Mesenchymal stem cell (in vitro differentiated cells and primary cell): Measurements from ENCODE around the gene ANKRD16.

Source experiments
- DNase-seq: peaks from one replicate; pipeline ENCODE4 v3.0.0-alpha.2; 2013
- H2AFZ ChIP-seq: one replicate; pipeline ENCODE4 v1.6.1; 2013; ENCODE audit warnings: low read depth, mild to moderate bottlenecking, control low read depth, inconsistent platforms, low read length, moderate library complexity
- H2AK5ac ChIP-seq: 2 replicates; pipeline ENCODE4 v1.6.1; 2013; ENCODE audit warnings: low read length, moderate library complexity, mild to moderate bottlenecking, inconsistent platforms; ENCODE audit not compliant: severe bottlenecking
- H2BK120ac ChIP-seq: one replicate; pipeline ENCODE4 v1.6.1; 2013; ENCODE audit warnings: low read depth, mild to moderate bottlenecking, inconsistent platforms, low read length, moderate library complexity
- H2BK12ac ChIP-seq, 2 experiments: one replicate each; pipeline ENCODE4 v1.6.1; 2013; ENCODE audit warnings: inconsistent platforms in 2 of 2, low read length in 2 of 2, mild to moderate bottlenecking in 2 of 2, moderate library complexity in 2 of 2, control low read depth in 1 of 2
- H2BK15ac ChIP-seq: one replicate; pipeline ENCODE4 v1.6.1; 2013; ENCODE audit warnings: mild to moderate bottlenecking, low read depth, inconsistent platforms; ENCODE audit not compliant: poor library complexity, severe bottlenecking
- H2BK5ac ChIP-seq: 2 replicates; pipeline ENCODE4 v1.6.1; 2013; ENCODE audit warnings: low read depth, mild to moderate bottlenecking, low read length, control low read depth, inconsistent platforms; ENCODE audit not compliant: poor library complexity, severe bottlenecking
- H3K14ac ChIP-seq, 2 experiments: one replicate each; pipeline ENCODE4 v1.6.1; 2013; ENCODE audit warnings: inconsistent platforms in 2 of 2, low read length in 2 of 2, control low read depth in 1 of 2, mild to moderate bottlenecking in 1 of 2, moderate library complexity in 1 of 2
- H3K18ac ChIP-seq, 2 experiments: one replicate each; pipeline ENCODE4 v1.6.1; 2013; ENCODE audit warnings: inconsistent platforms in 2 of 2, low read length in 2 of 2, control low read depth in 1 of 2, low read depth in 1 of 2, mild to moderate bottlenecking in 1 of 2
- H3K23ac ChIP-seq, 2 experiments: one replicate each; pipeline ENCODE4 v1.6.1; 2013; ENCODE audit warnings: inconsistent platforms in 2 of 2, low read length in 2 of 2, mild to moderate bottlenecking in 2 of 2, moderate library complexity in 2 of 2, control low read depth in 1 of 2
- H3K27ac ChIP-seq: 2 replicates; pipeline ENCODE4 v1.5.1; 2013; ENCODE audit warnings: mild to moderate bottlenecking, moderate library complexity, low read length, control low read depth, inconsistent platforms; ENCODE audit not compliant: poor library complexity, severe bottlenecking
- H3K27me3 ChIP-seq, 2 experiments: 2 replicates each; pipeline versions ENCODE4 v1.6.1 to v1.7.0; 2013; ENCODE audit warnings: low read length in 2 of 2, mild to moderate bottlenecking in 2 of 2, moderate library complexity in 2 of 2, control low read depth in 1 of 2, inconsistent platforms in 1 of 2; ENCODE audit not compliant: control insufficient read depth in 1 of 2, insufficient read depth in 1 of 2
- H3K36me3 ChIP-seq, 2 experiments: 2 replicates each; pipeline versions ENCODE4 v1.6.1 to v1.7.0; 2013; ENCODE audit warnings: low read length in 2 of 2, control low read depth in 1 of 2, inconsistent platforms in 1 of 2, low read depth in 1 of 2, mild to moderate bottlenecking in 1 of 2; ENCODE audit not compliant: insufficient read depth in 2 of 2, control insufficient read depth in 1 of 2
- H3K4ac ChIP-seq, 2 experiments: one replicate each; pipeline ENCODE4 v1.6.1; 2013; ENCODE audit warnings: inconsistent platforms in 2 of 2, low read length in 2 of 2, mild to moderate bottlenecking in 2 of 2, moderate library complexity in 2 of 2, control low read depth in 1 of 2, low read depth in 1 of 2
- H3K4me1 ChIP-seq: 2 replicates; pipeline ENCODE4 v1.6.1; 2013; ENCODE audit warnings: low read depth, low read length, control low read depth; ENCODE audit not compliant: control insufficient read depth, insufficient read depth
- H3K4me2 ChIP-seq: 2 replicates; pipeline ENCODE4 v1.6.1; 2013; ENCODE audit warnings: low read length, mild to moderate bottlenecking, inconsistent platforms; ENCODE audit not compliant: poor library complexity, severe bottlenecking
- H3K4me3 ChIP-seq, 2 experiments: 2 replicates each; pipeline versions ENCODE4 v1.5.1 to v1.7.0; 2013; ENCODE audit warnings: low read length in 2 of 2, mild to moderate bottlenecking in 2 of 2, control low read depth in 1 of 2, low read depth in 1 of 2; ENCODE audit not compliant: insufficient read depth in 1 of 2
- H3K79me1 ChIP-seq: replicated peaks from 2 replicates; pipeline ENCODE4 v1.6.1; 2013; ENCODE audit warnings: mild to moderate bottlenecking, control low read depth, low read length, inconsistent platforms; ENCODE audit not compliant: poor library complexity, severe bottlenecking
- H3K9ac ChIP-seq: 2 replicates; pipeline ENCODE4 v1.7.0; 2013; ENCODE audit warnings: mild to moderate bottlenecking, low read length, moderate library complexity
- H3K9me3 ChIP-seq: 2 replicates; pipeline ENCODE4 v1.7.0; 2013; ENCODE audit warnings: mild to moderate bottlenecking, low read length; ENCODE audit not compliant: control insufficient read depth
- H4K8ac ChIP-seq: one replicate; pipeline ENCODE4 v1.6.1; 2013; ENCODE audit warnings: inconsistent platforms, mild to moderate bottlenecking, low read length, moderate library complexity
- H4K91ac ChIP-seq: one replicate; pipeline ENCODE4 v1.6.1; 2013; ENCODE audit warnings: mild to moderate bottlenecking, low read length, inconsistent platforms
- WGBS: methylation state at CpG from one replicate; pipeline ENCODE4 v1.1.7; 2013; ENCODE audit warnings: mixed read lengths; 5-methylcytosine and 5-hydroxymethylcytosine counted together

Gene ANKRD16

DNA sequence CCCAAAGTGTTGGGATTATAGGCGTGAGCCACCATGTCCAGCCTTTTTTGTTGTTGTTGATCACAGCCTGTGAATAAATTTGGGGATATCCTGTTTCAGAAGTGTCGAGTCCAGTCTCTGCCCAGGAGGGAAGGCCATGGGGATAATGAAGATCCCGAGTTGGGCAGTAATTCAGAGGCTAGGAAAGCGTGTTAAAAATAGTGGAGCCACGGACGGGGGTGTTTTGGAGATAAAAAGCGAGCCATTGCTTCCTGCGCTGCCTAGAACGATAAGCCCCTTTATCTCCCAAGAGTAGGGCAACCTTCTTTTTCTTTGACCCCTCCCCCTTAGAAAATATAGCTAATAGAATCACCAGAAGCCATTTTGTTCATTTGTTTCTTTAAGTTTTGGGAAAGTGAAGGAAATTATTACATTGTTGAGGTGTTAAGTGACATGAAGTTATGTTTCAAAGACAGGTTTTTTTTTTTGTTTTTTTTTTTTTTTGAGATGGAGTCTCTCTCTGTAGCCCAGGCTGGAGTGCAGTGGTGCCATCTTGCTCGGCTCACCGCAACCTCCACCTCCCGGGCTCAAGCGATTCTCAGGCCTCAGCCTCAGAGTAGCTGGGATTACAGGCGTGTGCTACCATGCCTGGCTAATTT lies 44.3 kb upstream of the ANKRD16 start:
- no peak overlapping the region for H4K91ac ChIP-seq
- H3K4me3 ChIP-seq, result no peak overlapping the region
- H2BK15ac ChIP-seq, result no peak overlapping the region
- H2AFZ ChIP-seq, result no peak overlapping the region
- no peaks in the 10 kb centered on the region for H3K27me3 ChIP-seq
- H3K4me2 ChIP-seq, result no peak overlapping the region
- H3K9me3 ChIP-seq, result no peaks in the 10 kb centered on the region
- no peak overlapping the region for H2BK120ac ChIP-seq
- no peak overlapping the region for H4K8ac ChIP-seq
- H3K36me3 ChIP-seq, result peaks cover 59 to 94% of the 10 kb centered on the region in 2 experiments
- H2BK5ac ChIP-seq, result no peak overlapping the region
- no peak overlapping the region for H3K9ac ChIP-seq
- H3K14ac ChIP-seq, result no peak overlapping the region
- peaks cover 9% of the 10 kb centered on the region for H3K79me1 ChIP-seq
- H3K27ac ChIP-seq, result no peak overlapping the region
- WGBS, result 92% methylated on average over 9 of the region's 14 CpGs
- no peak for DNase-seq
- no peak overlapping the region for H3K4ac ChIP-seq
- H3K18ac ChIP-seq, result no peak overlapping the region
- no peak overlapping the region for H2AK5ac ChIP-seq
- H3K4me1 ChIP-seq, result no peaks in the 10 kb centered on the region
- no peak overlapping the region for H3K23ac ChIP-seq
- no peak overlapping the region for H2BK12ac ChIP-seq

DNA sequence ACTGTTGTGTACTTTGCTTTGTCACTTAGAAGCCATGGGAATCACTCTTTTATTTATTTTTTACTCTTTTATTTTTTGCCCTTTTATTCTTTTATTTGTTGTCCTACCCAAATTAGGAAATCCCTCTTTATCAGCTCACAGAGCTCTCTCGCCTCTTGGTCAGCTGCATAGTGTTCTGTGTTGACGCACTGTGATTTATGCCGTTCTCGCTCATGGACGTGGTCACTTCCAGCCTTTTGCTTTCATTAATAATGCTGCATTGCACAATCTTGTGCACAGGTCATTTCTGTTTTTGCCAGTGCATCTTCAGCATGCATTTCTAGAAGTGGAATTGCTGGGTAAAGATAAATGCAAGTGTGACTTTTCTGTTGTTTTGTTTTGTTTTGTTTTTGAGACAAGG lies 42.7 kb upstream of the ANKRD16 start:
- Histone ChIP-seq H3K23ac (no peak overlapping the region), H3K4me3 (no peak overlapping the region), H3K9ac (no peak overlapping the region), H3K4me1 (no peaks in the 10 kb centered on the region), H3K18ac (no peak overlapping the region), H3K79me1 (peaks cover 9% of the 10 kb centered on the region), H3K4me2 (no peak overlapping the region), H2AFZ (no peak overlapping the region), H2BK5ac (no peak overlapping the region), H2BK12ac (no peak overlapping the region), H4K8ac (no peak overlapping the region), H3K9me3 (no peaks in the 10 kb centered on the region), H3K36me3 (peaks cover 61 to 91% of the 10 kb centered on the region in 2 experiments), H2BK120ac (no peak overlapping the region), H2AK5ac (no peak overlapping the region), H3K27ac (no peak overlapping the region), H2BK15ac (no peak overlapping the region), H3K4ac (no peak overlapping the region), H4K91ac (no peak overlapping the region), H3K14ac (no peak overlapping the region), H3K27me3 (no peaks in the 10 kb centered on the region)
- peak; percentile 18 for DNase-seq
- WGBS, result 76% methylated on average over 5 of the region's 5 CpGs

DNA sequence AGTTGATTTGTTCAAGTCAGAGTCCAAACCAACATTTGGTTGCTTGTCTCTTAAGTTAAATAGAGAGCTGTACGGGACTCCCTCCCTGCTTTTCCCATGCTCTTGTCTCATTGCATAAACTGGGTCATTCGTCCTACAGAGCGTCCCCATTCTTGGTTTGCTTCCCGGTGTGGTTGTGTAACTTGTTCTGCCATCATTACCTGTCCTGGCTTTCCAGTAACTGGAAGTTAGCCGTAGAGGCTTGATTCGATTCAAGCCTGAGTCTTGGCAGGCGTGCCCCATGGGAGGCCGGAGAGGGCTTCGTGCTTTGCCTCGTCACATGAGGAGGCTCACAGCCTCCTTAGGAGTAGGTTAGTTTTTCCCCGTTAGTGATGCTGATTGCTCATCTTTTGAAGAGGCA lies 40.6 kb upstream of the ANKRD16 start:
- H4K91ac ChIP-seq, result no peak overlapping the region

DNA sequence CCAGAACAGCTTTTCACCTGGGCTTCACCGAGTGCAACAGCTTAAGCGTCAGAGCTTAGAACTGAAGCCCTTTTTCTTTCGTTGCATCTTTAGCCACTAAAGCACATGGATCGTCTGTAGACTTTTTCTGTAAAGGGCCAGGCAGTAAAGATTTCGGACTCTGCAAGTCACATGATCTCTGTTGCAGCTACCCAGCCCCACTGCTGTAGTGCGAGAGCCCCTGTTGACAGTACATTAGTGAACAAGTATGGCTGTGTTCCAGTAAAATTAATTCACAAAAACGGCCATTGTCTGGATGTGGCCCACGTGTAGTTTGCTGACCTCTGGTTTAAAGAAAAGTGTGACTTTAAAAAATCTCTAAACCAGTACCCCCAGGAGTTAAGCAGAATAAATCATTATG lies 39.7 kb upstream of the ANKRD16 start:
- WGBS, result 97% methylated on average over 7 of the region's 8 CpGs
- DNase-seq, result no peak
- no peak overlapping the region for H4K91ac ChIP-seq
- no peaks in the 10 kb centered on the region for H3K27me3 ChIP-seq
- no peak overlapping the region for H3K4me3 ChIP-seq
- no peak overlapping the region for H2AK5ac ChIP-seq
- H3K79me1 ChIP-seq, result peaks cover 9% of the 10 kb centered on the region
- H3K14ac ChIP-seq, result no peak overlapping the region
- no peaks in the 10 kb centered on the region for H3K9me3 ChIP-seq
- H3K18ac ChIP-seq, result no peak overlapping the region
- H3K4me2 ChIP-seq, result no peak overlapping the region
- no peak overlapping the region for H2BK120ac ChIP-seq
- H2BK12ac ChIP-seq, result no peak overlapping the region
- no peak overlapping the region for H2AFZ ChIP-seq
- no peak overlapping the region for H2BK15ac ChIP-seq
- no peak overlapping the region for H3K23ac ChIP-seq
- H4K8ac ChIP-seq, result no peak overlapping the region
- H3K4ac ChIP-seq, result no peak overlapping the region
- H3K36me3 ChIP-seq, result peaks cover 59 to 84% of the 10 kb centered on the region in 2 experiments
- no peak overlapping the region for H2BK5ac ChIP-seq
- no peaks in the 10 kb centered on the region for H3K4me1 ChIP-seq
- no peak overlapping the region for H3K27ac ChIP-seq
- H3K9ac ChIP-seq, result no peak overlapping the region

More for the DNA sequence above, 40.6 kb upstream of the ANKRD16 start:
- Histone ChIP-seq H3K4me1 (no peaks in the 10 kb centered on the region), H3K23ac (no peak overlapping the region), H3K27me3 (no peaks in the 10 kb centered on the region), H4K8ac (no peak overlapping the region), H3K36me3 (peaks cover 53 to 85% of the 10 kb centered on the region in 2 experiments), H3K4me3 (no peak overlapping the region), H3K79me1 (peaks cover 9% of the 10 kb centered on the region), H3K18ac (no peak overlapping the region), H2BK120ac (no peak overlapping the region), H2AFZ (no peak overlapping the region), H2AK5ac (no peak overlapping the region), H2BK12ac (no peak overlapping the region), H2BK15ac (no peak overlapping the region), H3K14ac (no peak overlapping the region), H3K27ac (no peak overlapping the region), H3K9me3 (no peaks in the 10 kb centered on the region), H2BK5ac (no peak overlapping the region), H3K4ac (no peak overlapping the region), H3K4me2 (no peak overlapping the region), H3K9ac (no peak overlapping the region)
- 88% methylated on average over 10 of the region's 11 CpGs for WGBS
- no peak for DNase-seq
